SKM-1 treated with dmso at 0.1 percent for 144 hours (cell line): ENCODE measurements around the gene MRPS2.
"Not testable (repeated sequence)": the region's sequence is repeated elsewhere in the genome, so short reads cannot be mapped to it uniquely, and the experiment has no call there.

ENCODE experiments used
- DNase-seq: peaks from one replicate; lab custom pipeline; 2025; ENCODE audit not compliant: unreplicated experiment; lab: John Stamatoyannopoulos, UW

The MRPS2 gene

DNA sequence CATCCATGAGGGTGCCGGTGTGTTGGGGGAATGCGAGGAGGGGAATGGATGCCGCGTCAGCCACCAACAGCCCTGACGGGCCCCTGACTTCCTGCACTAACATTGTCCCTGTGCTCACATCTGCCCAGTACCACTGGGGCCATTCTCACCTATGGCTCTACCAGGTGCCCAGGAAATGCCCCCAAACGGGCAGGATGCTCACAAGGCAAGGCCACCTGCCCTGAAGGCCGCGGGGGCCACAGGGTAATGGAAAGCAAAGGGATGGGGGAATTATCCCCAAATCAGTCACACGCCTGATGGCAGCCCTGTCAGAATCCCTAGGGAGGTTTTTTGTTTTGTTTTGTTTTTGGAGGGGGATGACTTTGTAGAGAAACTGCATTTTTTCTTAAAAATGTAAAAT lies 13.4 kb downstream of the MRPS2 start:
- DNase-seq = not testable (repeated sequence)

DNA sequence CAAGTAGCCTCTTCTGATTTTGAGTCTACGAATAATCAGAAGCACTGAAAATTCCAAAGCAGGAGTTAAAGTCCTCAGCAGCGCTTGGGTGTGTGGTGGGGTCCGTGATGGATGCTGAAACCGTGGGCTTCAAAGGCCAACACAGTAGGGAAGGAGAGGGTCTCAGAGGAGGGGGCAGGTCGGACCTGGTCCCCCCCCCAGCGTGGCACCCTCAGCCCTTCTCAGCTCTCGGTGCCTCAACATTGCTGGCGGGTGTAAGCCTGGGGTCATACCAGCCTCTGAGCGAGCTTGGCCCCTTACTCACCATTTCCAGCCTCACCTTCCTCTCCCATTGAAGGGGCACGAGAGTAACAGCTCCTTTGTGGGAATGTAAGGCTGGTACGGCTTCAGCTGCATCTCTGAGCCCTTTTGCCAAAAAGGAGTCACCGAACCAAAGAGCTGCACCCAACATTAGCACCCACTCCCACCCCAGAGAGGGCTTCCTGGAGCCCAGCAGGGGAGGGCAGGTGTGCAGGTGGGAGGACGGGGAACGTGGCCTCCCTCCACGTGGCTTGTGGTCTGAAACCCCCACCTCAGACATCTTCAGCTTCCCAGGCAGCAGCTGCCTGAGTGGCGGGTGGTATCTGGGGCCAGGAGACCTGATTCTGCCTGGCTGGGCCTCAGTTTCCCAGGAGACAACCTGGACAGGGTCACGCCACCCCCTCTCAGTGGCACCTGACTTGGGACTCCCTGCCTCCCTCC lies 14.0 kb downstream of the MRPS2 start:
- DNase-seq = no peak

DNA sequence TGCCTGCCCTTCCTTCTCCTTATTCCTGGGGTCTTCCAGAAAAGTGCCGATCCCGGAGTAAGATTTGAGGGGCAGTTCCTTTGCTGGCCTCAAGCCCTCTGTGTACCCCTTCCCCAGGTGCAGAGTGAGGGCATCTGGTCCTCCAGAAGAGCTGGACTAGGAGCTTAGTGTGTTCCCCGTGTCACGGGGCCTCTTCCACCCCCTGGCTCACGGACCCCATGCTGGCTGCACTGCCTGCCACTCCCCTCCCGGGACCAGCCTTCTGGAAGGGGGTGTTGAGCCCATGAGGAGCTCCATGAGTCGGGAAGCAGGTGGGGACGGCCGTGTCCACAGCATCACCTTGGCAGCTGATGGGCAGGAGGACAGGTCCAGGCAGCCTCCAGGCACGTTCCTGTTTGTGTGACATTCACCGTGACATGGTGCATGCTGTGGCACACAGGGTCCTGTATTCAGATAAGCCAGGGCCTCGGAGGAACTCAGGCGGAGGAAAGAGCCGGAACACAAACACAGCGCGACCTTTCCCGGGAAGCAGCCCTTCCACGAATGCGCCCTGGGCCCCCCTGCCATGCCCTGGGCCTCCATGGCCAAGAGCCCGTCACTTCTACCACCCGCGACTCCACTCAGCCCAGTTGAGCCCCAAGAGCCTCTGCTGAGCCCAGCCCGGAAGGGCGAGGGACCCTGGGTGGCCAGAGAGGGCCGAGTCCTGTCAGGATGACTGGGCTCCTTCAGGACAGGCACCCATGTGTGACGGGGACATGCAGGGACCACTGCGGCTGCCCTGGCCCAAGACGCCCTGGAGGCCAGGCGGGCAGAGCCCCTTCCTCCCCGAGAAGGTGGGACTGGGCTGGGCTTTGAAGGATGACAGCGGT lies 14.8 kb downstream of the MRPS2 start:
- DNase-seq = no peak

DNA sequence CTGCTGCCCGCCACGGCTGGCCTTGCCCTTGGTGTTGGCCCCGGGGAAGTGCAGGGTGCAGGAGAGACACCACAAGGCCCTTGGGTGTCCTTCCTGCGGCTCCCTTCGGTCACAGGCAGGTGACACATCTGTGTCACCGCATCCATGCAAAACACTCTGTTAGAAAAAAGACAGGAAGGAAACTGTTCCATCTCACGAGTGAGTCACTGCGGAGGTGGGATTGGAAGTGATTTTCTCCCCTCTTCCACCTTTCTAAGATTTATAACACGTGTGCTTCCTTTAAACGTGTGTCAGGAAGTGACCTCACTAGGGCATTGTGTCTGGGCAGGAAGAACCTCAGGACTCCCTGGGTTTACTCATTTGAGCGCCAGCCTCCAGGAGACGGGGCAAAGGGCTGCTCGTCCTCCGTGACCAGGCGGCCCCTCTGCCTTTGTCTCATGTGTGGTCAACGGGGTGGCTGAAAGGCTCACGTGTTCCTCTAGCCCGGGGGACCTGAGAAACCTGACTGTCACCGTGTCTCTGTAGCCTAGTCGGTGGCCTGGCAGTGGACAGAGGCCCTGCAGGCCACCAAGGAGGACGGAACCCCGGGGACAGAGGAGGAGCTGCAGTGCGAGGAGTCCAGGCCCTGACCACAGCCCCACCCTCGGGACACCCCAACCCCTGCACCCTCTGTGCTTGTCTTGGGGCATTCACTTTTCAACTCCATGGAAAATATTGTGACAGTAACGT lies 15.8 kb downstream of the MRPS2 start:
- no peak for DNase-seq

DNA sequence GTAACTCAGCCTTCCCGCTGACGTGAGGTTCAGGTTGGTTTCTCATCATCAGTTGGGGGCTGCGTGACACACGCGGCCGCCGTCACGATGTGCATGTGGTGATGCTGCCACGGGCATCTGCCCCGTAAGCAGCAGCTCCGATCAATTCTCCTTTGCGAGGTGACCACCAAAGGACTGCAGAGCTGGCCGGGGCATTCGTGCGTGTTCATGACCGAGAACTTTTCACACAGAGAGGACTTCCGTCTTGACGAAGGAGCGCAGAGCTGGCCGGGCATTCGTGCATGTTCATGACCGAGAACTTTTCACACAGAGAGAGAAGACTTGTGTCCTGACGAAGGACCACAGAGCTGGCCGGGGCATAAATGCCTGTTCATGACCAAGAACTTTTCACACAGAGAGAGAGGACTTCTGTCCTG lies 16.9 kb downstream of the MRPS2 start:
- no peak for DNase-seq

DNA sequence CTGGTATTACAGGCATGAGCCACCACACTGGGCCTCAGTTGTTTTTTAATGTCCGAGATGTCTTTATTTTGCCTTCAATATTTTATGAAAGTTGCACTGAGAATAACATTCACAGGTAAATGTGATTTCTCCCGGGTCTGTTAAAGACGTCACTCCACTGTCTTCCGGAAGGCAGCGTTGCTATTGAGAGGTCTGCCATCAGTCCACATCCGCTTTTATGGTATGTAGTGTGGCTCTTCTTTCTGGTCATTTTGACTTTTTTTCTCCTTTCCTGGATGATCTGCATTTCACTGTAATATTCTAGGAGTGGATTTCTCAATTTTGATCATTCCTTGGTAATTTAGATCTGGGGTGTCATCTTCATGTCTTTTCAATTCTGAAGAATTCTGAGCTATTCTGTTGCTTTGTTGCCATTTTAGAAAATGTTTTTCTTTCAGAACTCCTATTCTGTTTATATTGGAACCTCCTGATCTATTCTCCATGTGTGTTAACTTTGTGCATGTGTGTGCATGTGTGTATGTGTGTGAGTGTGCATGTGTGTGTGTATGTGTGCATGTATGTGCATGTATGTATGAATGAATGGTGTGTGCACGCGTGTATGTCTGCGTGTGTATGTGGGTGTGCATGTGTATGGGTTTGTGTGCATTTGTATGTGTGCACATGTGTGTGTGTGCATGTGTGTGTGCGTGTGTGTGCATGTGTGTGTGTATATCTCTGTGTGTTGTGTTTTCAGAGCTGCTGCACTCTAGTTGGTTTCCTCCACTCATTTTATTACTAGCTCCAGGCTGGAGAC lies 18.9 kb downstream of the MRPS2 start:
- DNase-seq = no peak

DNA sequence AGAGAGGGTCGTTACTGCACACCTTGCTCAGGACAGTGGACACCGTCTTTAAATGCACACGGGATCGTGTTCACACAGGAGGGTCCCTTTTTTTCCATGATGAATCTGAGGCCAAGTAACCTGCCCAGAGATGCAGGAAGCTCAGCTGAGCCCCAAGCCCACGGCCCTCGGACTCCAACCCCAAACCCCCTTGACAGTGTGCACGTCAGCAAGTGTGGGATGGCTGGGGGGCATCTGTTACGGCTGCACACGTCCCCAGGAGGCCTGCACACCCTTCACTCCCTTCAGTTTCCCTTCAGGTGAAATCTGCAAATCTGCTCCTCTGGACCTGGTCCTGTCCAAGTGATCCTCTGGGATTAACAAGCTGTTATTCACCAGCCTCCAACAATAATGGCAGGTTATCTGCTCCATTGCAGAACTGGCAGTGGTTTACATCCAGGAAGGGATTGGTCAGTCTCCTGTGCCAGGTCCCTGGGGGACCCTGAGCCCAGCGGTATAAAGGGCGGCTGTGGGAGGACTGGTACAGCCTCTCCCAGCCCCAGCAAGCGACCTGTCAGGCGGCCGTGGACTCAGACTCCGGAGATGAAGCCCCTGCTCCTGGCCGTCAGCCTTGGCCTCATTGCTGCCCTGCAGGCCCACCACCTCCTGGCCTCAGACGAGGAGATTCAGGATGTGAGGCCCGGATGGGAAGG lies 20.6 kb downstream of the MRPS2 start, which contains the start of gene LCN1:
Gene LCN1 (plus strand): TSS at position 525 of the 692 bp plus-strand sequence. CDS start 58 bp downstream, at position 583.
- DNase-seq = no peak

DNA sequence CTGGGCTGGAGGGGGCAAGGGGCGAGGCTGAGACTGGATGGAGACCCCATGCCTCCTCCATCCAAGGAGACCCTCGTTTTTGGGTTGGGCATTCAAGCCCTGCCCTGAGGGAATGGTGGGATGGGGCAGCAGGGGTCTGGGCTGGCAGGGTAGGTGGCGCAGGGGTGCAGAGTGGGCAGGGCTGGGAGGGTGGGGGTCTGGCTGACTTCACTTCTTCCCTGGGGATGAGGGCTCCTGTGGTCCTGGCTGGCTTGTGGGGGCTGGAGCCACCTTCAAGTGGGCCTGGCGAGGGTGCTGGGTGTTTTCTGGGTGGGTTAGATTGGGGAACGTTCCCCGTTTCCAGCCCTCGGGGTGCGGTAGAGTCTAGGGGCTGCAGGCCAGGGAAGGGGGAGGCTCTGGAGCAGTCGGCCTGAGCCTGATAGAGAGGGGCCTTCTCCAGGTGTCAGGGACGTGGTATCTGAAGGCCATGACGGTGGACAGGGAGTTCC lies 21.2 kb downstream of the MRPS2 start:
- no peak for DNase-seq

DNA sequence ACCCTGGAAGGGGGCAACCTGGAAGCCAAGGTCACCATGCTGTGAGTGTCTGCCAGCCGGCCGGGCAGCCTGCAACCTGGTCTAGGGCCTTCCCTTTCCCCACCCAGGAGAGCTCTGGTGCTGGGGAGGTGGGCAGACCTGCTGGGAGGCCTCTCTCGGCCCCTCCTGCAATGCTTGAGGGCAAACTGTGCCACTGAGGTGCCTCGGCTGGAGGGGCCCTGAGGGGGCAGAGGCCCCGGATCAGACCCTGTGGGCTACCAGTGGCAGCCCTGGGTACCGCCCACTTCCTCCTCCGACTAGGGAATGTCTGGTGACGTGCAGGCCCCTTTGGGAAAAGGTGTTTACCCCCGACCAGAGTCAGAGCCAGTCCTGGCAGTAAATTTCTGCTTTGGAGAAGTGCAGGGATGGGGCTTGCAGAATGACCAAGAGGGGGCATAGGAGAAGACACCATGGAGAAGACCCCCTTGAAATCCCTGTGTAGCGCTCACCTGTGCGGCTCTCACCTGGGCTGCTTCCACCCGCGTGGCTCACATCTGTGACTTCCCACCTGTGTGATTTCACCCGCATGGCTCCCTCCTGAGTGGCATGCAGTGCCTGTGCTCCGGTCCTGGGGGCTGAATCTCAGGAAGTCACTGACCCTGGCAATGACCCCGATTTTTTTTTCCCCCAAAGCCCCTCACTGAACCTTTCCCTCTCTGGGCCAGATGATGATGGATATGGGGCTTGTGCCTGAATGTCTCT lies 21.8 kb downstream of the MRPS2 start:
- DNase-seq = no peak

DNA sequence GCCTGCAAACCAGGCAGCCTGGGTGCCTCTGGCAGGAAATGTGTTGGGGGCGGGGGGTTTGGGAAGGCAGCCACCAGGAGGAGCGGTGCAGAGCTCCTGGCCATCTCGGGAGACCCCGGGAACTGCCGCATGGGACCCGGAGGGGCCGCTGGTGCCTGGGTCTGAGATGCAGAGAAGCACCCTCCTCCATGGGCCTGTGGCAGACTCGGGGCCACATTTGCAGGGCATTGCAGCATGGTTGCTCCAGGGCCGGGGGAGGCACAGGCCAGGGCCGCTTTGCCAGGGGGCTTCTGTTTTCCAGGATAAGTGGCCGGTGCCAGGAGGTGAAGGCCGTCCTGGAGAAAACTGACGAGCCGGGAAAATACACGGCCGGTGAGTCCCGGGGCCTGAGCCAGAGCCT lies 22.4 kb downstream of the MRPS2 start:
- no peak for DNase-seq

DNA sequence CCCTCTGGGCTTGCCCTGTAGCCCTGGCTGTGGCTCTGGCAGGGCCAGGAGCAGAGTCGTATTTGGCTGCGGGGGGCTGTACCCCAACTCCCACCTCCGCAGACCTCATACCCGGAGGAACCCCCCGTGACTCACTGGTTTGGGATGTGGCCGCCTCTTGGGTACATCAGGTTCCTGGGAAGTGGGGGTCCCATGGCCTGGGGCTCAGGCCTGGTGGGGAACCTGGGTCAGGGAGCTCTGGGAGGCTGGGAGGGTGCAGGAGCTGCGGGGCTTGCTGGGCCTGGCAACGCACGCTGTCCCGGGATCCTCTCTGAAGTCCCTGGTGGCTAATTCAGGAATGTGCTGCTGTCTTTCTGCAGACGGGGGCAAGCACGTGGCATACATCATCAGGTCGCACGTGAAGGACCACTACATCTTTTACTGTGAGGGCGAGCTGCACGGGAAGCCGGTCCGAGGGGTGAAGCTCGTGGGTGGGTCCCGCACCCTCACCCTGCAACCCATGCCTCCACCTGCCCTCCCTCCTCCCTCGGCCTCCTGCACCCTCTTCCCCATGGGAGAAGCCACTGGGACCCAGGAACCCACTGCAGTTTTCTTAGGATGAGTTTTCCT lies 23.1 kb downstream of the MRPS2 start:
- DNase-seq = no peak

DNA sequence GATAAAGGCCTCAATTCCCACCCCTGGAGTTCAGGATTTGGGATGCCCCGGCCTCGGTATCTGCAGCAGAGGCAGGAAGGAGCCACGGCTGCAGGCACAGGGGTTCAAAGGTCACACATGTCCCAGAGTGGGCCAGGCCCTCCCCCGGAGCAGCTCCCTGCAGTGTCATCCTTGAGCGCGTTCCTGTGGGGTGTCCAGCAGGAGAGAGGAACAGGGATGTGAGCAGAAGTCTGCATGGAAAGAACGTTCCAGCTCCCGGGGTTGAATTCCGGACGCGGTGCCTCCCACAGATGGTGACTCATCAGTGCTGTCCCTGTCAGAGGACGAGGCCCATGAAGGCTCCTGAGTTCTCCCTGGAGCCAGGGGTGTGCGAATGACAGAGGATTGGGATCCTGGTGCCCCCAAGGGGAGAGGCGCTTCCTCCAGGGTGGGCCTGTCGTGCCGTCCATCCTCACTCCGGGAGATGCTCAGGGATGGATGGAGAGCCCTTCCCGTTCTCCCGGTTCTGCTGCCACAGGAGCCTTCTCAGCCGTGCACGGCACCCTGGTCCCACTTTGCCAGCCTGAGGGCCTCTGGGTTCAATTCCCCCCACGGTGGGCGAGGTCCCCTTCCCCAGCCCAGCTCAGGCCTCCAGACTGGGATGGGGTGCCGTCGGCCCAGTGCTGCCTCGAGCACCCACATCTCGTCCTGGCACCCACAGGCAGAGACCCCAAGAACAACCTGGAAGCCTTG lies 23.8 kb downstream of the MRPS2 start:
- DNase-seq = no peak

DNA sequence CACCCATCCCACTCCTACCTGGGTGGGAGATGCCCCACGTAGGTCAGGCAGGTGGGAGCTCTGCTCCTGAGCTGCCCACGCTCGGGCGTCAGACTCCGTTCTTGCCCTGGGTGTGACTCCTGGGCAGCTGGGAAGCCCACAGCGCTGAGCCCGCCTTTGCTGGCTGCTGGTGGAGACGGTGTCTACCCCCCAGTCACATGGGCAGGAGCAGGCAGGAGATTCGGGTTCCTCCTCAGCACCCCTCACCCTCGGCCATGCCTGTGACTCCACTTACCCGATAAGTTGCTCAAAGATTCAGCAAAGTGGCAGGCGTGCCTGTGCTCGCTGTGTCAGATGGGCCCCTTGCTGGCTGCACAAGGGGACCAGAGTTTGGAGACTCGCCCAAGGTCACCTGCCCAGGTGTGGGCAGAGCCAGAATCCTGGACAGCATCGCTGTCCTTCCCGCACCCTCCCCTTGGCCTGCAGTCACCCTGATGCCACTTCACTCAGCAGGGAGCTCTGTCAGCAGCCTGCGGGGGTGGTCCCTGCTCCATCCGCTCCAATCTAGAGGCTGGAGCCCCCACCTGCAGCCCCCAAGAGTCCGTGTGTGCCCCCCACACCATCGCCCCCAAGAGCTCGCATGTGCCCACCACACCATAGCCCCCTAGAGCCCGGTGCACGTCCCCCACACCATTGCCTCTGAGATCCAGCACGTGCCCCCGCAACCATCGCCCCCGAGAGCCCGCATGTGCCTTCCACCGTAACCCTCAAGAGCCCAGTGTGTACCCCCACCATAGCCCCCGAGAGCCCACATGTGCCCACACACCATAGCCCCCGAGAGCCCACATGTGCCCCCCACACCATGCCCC lies 25.0 kb downstream of the MRPS2 start:
- DNase-seq = no peak

DNA sequence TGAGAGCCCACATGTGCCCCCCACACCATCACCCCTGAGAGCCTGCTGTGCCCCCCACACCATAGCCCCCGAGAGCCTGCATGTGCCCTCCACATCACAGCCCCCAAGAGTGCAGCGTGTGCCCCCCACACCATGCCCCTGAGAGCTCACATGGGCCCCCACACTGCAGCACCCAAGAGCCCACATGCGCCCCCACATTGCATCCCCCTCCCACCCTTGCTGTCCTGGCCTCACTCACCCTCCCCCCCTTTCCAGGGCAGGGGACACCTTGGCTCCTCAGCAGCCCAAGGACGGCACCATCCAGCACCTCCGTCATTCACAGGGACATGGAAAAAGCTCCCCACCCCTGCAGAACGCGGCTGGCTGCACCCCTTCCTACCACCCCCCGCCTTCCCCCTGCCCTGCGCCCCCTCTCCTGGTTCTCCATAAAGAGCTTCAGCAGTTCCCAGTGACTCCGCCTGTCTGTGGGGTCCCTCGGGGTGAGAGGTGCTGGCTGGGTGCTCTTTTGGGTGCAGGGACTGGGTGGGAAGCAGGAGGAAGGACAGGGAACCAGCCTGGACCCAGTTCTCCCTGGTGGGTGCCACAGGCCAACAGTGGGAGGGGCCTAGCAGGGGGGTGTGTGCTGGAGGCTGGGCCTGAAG lies 25.7 kb downstream of the MRPS2 start:
- no peak for DNase-seq

DNA sequence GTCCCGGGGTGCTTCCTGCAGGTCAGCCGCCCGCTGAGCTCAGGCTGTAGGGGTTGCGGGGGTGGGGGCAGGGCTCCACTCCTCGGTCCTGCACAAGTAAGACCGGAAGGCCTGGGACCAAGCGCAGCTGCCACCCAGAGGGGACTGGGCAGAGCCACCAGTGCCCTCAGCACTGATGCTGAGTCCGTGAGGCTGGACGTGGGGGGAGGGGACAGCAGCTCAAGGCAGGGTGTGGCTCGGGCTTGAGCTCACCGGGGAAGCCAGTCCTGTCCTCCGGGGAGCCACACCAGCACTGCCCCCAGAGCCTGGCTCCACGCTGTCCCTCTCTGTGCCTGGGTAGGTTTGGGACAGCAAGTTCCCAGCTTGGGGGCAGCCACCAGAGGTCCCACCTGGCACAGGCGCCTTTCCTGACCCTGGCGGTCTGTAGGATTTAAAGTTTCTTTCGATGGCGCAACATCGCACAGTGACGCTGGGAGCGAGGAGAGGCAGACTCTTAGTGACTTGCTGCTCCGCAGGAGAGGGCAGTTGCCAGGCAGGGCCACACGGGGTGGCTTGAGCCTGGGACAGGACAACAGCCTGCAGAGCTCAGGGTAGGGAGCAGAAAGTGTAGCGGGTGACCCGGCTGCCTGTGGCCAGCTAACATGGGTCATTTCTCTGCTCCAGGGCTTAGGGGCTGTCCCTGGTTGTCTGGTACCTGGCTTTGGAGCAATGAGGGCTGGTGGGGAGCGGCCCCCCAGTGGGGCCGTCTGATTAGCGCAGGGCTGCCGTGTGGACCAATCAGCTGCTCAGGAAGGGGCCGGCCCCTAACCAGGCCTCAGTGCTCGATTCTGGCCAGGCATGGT lies 26.5 kb downstream of the MRPS2 start:
- no peak for DNase-seq
